ENCODE measurements around the gene MARF1.
"Not testable (repeated sequence)": the region's sequence is repeated elsewhere in the genome, so short reads cannot be mapped to it uniquely, and the experiment has no call there.

The MARF1 gene

GRCh38 chr16:15575293-15576049, 67.5 kb downstream of the MARF1 start:
- DNase-seq (ENCODE audit: insufficient read length, low spot score) (no peak), FAIRE-seq (no peak)

GRCh38 chr16:15574614-15574948, 68.4 kb downstream of the MARF1 start:
- TF ChIP-seq POU2F2 (IDR thresholded peaks at IDR 0.05; ENCODE audit: low read depth, low read length) = no peak
- no peak for DNase-seq (ENCODE audit: insufficient read length, low spot score)
- no peak for FAIRE-seq

More at GRCh38 chr16:15575293-15576049, 67.5 kb downstream of the MARF1 start:
- TF ChIP-seq PAX5 (IDR thresholded peaks at IDR 0.05; ENCODE audit: insufficient read depth, low read length, severe bottlenecking) (no peak), SPI1 (IDR thresholded peaks at IDR 0.05; ENCODE audit: low read depth, low read length) (no peak), POU2F2 (IDR thresholded peaks at IDR 0.05; ENCODE audit: low read depth, low read length) (no peak), TAF1 (IDR thresholded peaks at IDR 0.05; ENCODE audit: low read depth, low read length) (no peak), POLR2AphosphoS5 (IDR thresholded peaks at IDR 0.05; ENCODE audit: low read depth, low read length) (no peak), POLR2A (IDR thresholded peaks at IDR 0.05; ENCODE audit: low read depth, low read length) (no peak)

GRCh38 chr16:15573896-15574613, 68.9 kb downstream of the MARF1 start:
- not testable (repeated sequence) for DNase-seq (ENCODE audit: insufficient read length, low spot score); FAIRE-seq

GRCh38 chr16:15573274-15573895, 69.6 kb downstream of the MARF1 start:
- TF ChIP-seq POLR2A (IDR thresholded peaks at IDR 0.05; ENCODE audit: low read depth, low read length) = no peak
- FAIRE-seq (no peak), DNase-seq (ENCODE audit: insufficient read length, low spot score) (no peak)

GRCh38 chr16:15572329-15573001, 70.5 kb downstream of the MARF1 start:
- no peak for FAIRE-seq
- DNase-seq (ENCODE audit: insufficient read length, low spot score) = no peak
- TF ChIP-seq TAF1 (IDR thresholded peaks at IDR 0.05; ENCODE audit: low read depth, low read length) (no peak), POLR2A (IDR thresholded peaks at IDR 0.05; ENCODE audit: low read depth, low read length) (no peak)

- TF ChIP-seq POLR2A (IDR thresholded peaks at IDR 0.05; ENCODE audit: low read depth, low read length) = no peak
- TF ChIP-seq PAX5 (IDR thresholded peaks at IDR 0.05; ENCODE audit: insufficient read depth, low read length, severe bottlenecking) = no peak
- no peak for TF ChIP-seq SPI1 (IDR thresholded peaks at IDR 0.05; ENCODE audit: low read depth, low read length)
- TF ChIP-seq TAF1 (IDR thresholded peaks at IDR 0.05; ENCODE audit: low read depth, low read length) = no peak
- no peak for TF ChIP-seq POU2F2 (IDR thresholded peaks at IDR 0.05; ENCODE audit: low read depth, low read length)
- no peak for TF ChIP-seq POLR2AphosphoS5 (IDR thresholded peaks at IDR 0.05; ENCODE audit: low read depth, low read length)
- FAIRE-seq (no peak), DNase-seq (ENCODE audit: insufficient read length, low spot score) (no peak)
Measured at GRCh38 chr16:15571557-15571956, 71.4 kb downstream of the MARF1 start.

- FAIRE-seq; DNase-seq (ENCODE audit: insufficient read length, low spot score): not testable (repeated sequence)
Measured at GRCh38 chr16:15570666-15571065, 72.3 kb downstream of the MARF1 start.

- FAIRE-seq = no peak
- TF ChIP-seq POU2F2 (IDR thresholded peaks at IDR 0.05; ENCODE audit: low read depth, low read length) (no peak), POLR2A (IDR thresholded peaks at IDR 0.05; ENCODE audit: low read depth, low read length) (no peak), SPI1 (IDR thresholded peaks at IDR 0.05; ENCODE audit: low read depth, low read length) (no peak), TAF1 (IDR thresholded peaks at IDR 0.05; ENCODE audit: low read depth, low read length) (no peak), POLR2AphosphoS5 (IDR thresholded peaks at IDR 0.05; ENCODE audit: low read depth, low read length) (no peak), PAX5 (IDR thresholded peaks at IDR 0.05; ENCODE audit: insufficient read depth, low read length, severe bottlenecking) (no peak)
- no peak for DNase-seq (ENCODE audit: insufficient read length, low spot score)
Measured at GRCh38 chr16:15567823-15568222, 75.1 kb downstream of the MARF1 start.

GRCh38 chr16:15566095-15566494, 76.9 kb downstream of the MARF1 start:
- no peak for TF ChIP-seq SPI1 (IDR thresholded peaks at IDR 0.05; ENCODE audit: low read depth, low read length)
- TF ChIP-seq POLR2A (IDR thresholded peaks at IDR 0.05; ENCODE audit: low read depth, low read length) = no peak
- no peak for TF ChIP-seq PAX5 (IDR thresholded peaks at IDR 0.05; ENCODE audit: insufficient read depth, low read length, severe bottlenecking)
- TF ChIP-seq POU2F2 (IDR thresholded peaks at IDR 0.05; ENCODE audit: low read depth, low read length) = no peak
- no peak for TF ChIP-seq TAF1 (IDR thresholded peaks at IDR 0.05; ENCODE audit: low read depth, low read length)
- TF ChIP-seq POLR2AphosphoS5 (IDR thresholded peaks at IDR 0.05; ENCODE audit: low read depth, low read length) = no peak
- no peak for FAIRE-seq

GRCh38 chr16:15564604-15565339, 78.2 kb downstream of the MARF1 start:
- DNase-seq (ENCODE audit: insufficient read length, low spot score) (no peak), FAIRE-seq (no peak)
- no peak for TF ChIP-seq POLR2A (IDR thresholded peaks at IDR 0.05; ENCODE audit: low read depth, low read length)
- TF ChIP-seq SPI1 (IDR thresholded peaks at IDR 0.05; ENCODE audit: low read depth, low read length) = no peak
- TF ChIP-seq POLR2AphosphoS5 (IDR thresholded peaks at IDR 0.05; ENCODE audit: low read depth, low read length) = no peak
- TF ChIP-seq TAF1 (IDR thresholded peaks at IDR 0.05; ENCODE audit: low read depth, low read length) = no peak
- no peak for TF ChIP-seq POU2F2 (IDR thresholded peaks at IDR 0.05; ENCODE audit: low read depth, low read length)
- no peak for TF ChIP-seq PAX5 (IDR thresholded peaks at IDR 0.05; ENCODE audit: insufficient read depth, low read length, severe bottlenecking)

More at GRCh38 chr16:15566095-15566494, 76.9 kb downstream of the MARF1 start:
- no peak for DNase-seq (ENCODE audit: insufficient read length, low spot score)

Measured in GM12891 (cell line).